A673 (cell line): ENCODE measurements around the gene VAT1L.
A peak's percentile ranks its signal among the peaks of the same experiment; 100 is the strongest.

Source experiments
- CTCF ChIP-seq: fragments of 300-800, 200-600 bp; sonication (generic); conservative IDR thresholded peaks from 2 replicates; pipeline ENCODE4 v1.5.1; 2017; ENCODE audit warnings: low read depth, mild to moderate bottlenecking, antibody characterized with exemption, low read length, moderate library complexity, mixed read lengths
- EZH2 ChIP-seq: fragments of 200-600 bp; sonication (generic); IDR thresholded peaks from 2 replicates; pipeline ENCODE4 v1.6.1; 2017; ENCODE audit warnings: borderline replicate concordance, low read depth, mild to moderate bottlenecking, mixed read lengths, antibody characterized with exemption, low read length; ENCODE audit not compliant: poor library complexity, severe bottlenecking

DNA sequence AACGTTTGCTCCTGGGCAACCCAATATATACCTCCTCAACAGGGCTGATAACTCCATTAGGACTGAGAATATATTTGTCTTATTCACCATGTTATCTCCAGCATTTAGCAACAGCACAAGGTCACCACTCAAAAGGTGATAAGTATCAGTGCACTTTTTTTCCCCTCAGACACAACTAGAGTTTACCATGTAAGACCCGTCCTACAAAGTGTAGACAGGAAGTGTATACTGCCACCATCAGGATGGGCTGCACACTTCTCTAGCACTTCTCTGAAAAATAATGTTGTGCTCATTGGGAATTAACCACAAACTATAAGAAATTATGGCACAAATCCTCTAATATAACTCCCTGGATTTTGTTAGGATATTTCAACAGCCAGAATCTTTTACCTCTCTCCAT lies 5.7 kb upstream of the VAT1L start:
- TF ChIP-seq CTCF (peak; percentile 45), EZH2 (no peak)
